ENCODE results near the gene CLIC5. TPM values are rescaled to one million over a fixed set of nuclear protein-coding genes. Genes with fewer than 3 reads are reported as not detected.

The CLIC5 gene
- total RNA-seq, 2 experiments from 2014 or later = 0.03 to 0.08 TPM

DNA sequence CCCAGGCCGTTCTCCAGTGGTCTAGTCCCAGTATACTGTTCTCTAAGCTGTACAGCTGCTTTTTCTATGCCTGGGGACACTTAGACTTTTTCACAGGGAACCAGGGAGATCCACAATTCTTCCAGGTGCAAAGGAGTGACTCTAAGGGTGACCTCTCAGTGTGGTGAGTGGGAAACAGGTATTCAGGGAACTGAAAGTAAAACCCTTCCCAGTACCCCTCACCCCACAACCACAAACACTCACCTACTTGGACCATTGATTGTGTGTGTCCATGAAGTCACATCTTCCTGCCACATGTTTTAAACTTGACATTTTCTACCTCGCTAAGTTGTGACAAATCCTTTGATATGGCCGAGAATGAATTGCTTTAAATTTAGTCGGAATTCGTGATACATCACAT, 183.6 kb downstream of the CLIC5 start:
- Histone ChIP-seq H2AFZ (ENCODE audit: low read length) (no peak overlapping the region), H3K79me2 (ENCODE audit: insufficient read depth, low read depth, low read length) (no peaks in the 10 kb centered on the region), H3K4me2 (ENCODE audit: low read length) (no peak overlapping the region), H3K9me3 (ENCODE audit: low read length) (no peaks in the 10 kb centered on the region), H3K27ac (ENCODE audit: low read depth, low read length, poor library complexity, severe bottlenecking) (no peak overlapping the region), H3K36me3 (ENCODE audit: insufficient read depth, low read length) (no peaks in the 10 kb centered on the region), H3K4me3 (ENCODE audit: low read depth, low read length, poor library complexity, severe bottlenecking) (no peak overlapping the region), H3K4me1 (ENCODE audit: insufficient read depth, low read length, poor library complexity, severe bottlenecking) (no peaks in the 10 kb centered on the region), H4K20me1 (ENCODE audit: insufficient read depth, low read length) (no peaks in the 10 kb centered on the region), H3K9me2 (ENCODE audit: insufficient read depth, low read length) (no peaks in the 10 kb centered on the region)
- no peak for DNase-seq (ENCODE audit: low spot score)
- TF ChIP-seq, protein P1, sequence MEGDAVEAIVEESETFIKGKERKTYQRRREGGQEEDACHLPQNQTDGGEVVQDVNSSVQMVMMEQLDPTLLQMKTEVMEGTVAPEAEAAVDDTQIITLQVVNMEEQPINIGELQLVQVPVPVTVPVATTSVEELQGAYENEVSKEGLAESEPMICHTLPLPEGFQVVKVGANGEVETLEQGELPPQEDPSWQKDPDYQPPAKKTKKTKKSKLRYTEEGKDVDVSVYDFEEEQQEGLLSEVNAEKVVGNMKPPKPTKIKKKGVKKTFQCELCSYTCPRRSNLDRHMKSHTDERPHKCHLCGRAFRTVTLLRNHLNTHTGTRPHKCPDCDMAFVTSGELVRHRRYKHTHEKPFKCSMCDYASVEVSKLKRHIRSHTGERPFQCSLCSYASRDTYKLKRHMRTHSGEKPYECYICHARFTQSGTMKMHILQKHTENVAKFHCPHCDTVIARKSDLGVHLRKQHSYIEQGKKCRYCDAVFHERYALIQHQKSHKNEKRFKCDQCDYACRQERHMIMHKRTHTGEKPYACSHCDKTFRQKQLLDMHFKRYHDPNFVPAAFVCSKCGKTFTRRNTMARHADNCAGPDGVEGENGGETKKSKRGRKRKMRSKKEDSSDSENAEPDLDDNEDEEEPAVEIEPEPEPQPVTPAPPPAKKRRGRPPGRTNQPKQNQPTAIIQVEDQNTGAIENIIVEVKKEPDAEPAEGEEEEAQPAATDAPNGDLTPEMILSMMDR (conservative IDR thresholded peaks at IDR 0.05; ENCODE audit: low read length) = no peak
- no peak for TF ChIP-seq EZH2phosphoT487 (IDR thresholded peaks at IDR 0.05; ENCODE audit: borderline replicate concordance, low read depth, low read length)
- ChIA-PET CTCF (ENCODE audit: unreplicated experiment) (no interaction called here), POLR2A (interaction anchor here (0.6 kb wide), 1 partner anchor 374 kb away, joined by 3 read pairs; no protein-coding TSS in a partner anchor)
- intact Hi-C loops (cut with micrococcal nuclease; ENCODE audit: unreplicated experiment) = no loop called here
- no TSS peak for BruUV-seq (replicated peaks)

Small RNA genes lying within 50 kb of the gene (small RNA-seq; reads per million reads assigned to genes)
- not detected for gene RNU6-754P

Other genes with a start within 250 kb of the CLIC5 start
- 5.7 and 7.1 TPM in 2 replicates for gene ENPP4, start 114.1 kb upstream of the CLIC5 start, total RNA-seq (2014; rRNA removed; shearing (Covaris generic))
- 8.8 and 9.2 TPM in 2 replicates for gene ENPP4, start 114.1 kb upstream of the CLIC5 start, total RNA-seq (2022)
- gene ENPP5, start 155.1 kb upstream of the CLIC5 start, total RNA-seq (2014; rRNA removed; shearing (Covaris generic)) = 0.50 and 0.59 TPM in 2 replicates
- 1.6 and 2.4 TPM in 2 replicates for gene ENPP5, start 155.1 kb upstream of the CLIC5 start, total RNA-seq (2022)